SK-N-SH (cell line): Measurements from ENCODE around the gene C8A. TPM values are rescaled to one million over a fixed set of nuclear protein-coding genes. Genes with fewer than 3 reads are reported as not detected.

Source experiments
- CTCF ChIA-PET: fragments of 300-600, 350-600 bp; formaldehyde crosslinking; extraction: SDS; loops from one replicate; lab custom pipeline; 2021; lab: Yijun Ruan, JAX
- POLR2A ChIA-PET: fragments of 350-600 bp; sonication (Branson Sonifier 250); formaldehyde crosslinking; extraction: SDS; loops from one replicate; lab custom pipeline; 2020; ENCODE audit warnings: antibody characterized with exemption, inconsistent platforms; lab: Yijun Ruan, JAX
- DNase-seq: peaks from one replicate; pipeline ENCODE4 v3.0.0; 2012
- H2AFZ ChIP-seq: fragments of 200-600 bp; sonication (generic); 2 replicates; pipeline ENCODE4 v1.8.1; 2016; ENCODE audit warnings: antibody characterized with exemption, mild to moderate bottlenecking, low read depth
- H3F3A ChIP-seq: fragments of 200-600 bp; sonication (generic); replicated peaks from 2 replicates; pipeline ENCODE3; 2016; ENCODE audit warnings: antibody characterized with exemption, mild to moderate bottlenecking; ENCODE audit not compliant: insufficient read depth
- H3K27ac ChIP-seq, 2 experiments: fragments of 200-500 bp in 1 of 2; fragments of 200-600 bp in 1 of 2; sonication (Bioruptor generic) in 1 of 2; sonication (generic), shearing (Covaris generic) in 1 of 2; 2 replicates each; pipeline versions ENCODE4 v1.5.1 to v1.6.1; 2014 to 2016; ENCODE audit warnings: low read depth in 2 of 2, inconsistent platforms in 1 of 2, low read length in 1 of 2, mild to moderate bottlenecking in 1 of 2, mixed read lengths in 1 of 2
- H3K27me3 ChIP-seq: fragments of 200-600 bp; sonication (generic), shearing (Covaris generic); 2 replicates; pipeline ENCODE4 v1.6.1; 2016; ENCODE audit warnings: mixed run types; ENCODE audit not compliant: insufficient read depth
- H3K36me3 ChIP-seq, 2 experiments: fragments of 200-500 bp in 1 of 2; fragments of 200-600 bp in 1 of 2; sonication (Bioruptor generic) in 1 of 2; sonication (generic) in 1 of 2; replicated peaks in 1 of 2; 2 replicates each; pipeline versions ENCODE3 to v1.5.1; 2014 to 2016; ENCODE audit warnings: low read length in 1 of 2, mild to moderate bottlenecking in 1 of 2; ENCODE audit not compliant: insufficient read depth in 2 of 2, control insufficient read depth in 1 of 2
- H3K4me1 ChIP-seq, 2 experiments: fragments of 200-500 bp in 1 of 2; fragments of 200-600 bp in 1 of 2; sonication (Bioruptor generic) in 1 of 2; sonication (generic), shearing (Covaris generic) in 1 of 2; 2 replicates each; pipeline versions ENCODE4 v1.5.1 to v1.6.1; 2014 to 2016; ENCODE audit warnings: low read depth in 1 of 2, low read length in 1 of 2, mixed run types in 1 of 2; ENCODE audit not compliant: insufficient read depth in 2 of 2, control insufficient read depth in 1 of 2
- H3K4me2 ChIP-seq: fragments of 200-600 bp; sonication (generic), shearing (Covaris generic); 2 replicates; pipeline ENCODE4 v1.6.1; 2017; ENCODE audit warnings: mixed run types
- H3K4me3 ChIP-seq, 2 experiments: fragments of 200-500 bp in 1 of 2; fragments of 200-600 bp in 1 of 2; sonication (Bioruptor generic) in 1 of 2; sonication (generic), shearing (Covaris generic) in 1 of 2; 2 replicates each; pipeline versions ENCODE4 v1.5.1 to v1.8.1; 2014 to 2016; ENCODE audit warnings: low read depth in 2 of 2, inconsistent platforms in 1 of 2, low read length in 1 of 2, mild to moderate bottlenecking in 1 of 2, mixed read lengths in 1 of 2, moderate library complexity in 1 of 2
- H3K79me2 ChIP-seq: fragments of 200-600 bp; sonication (generic); 2 replicates; pipeline ENCODE4 v1.8.1; 2017; ENCODE audit warnings: mild to moderate bottlenecking; ENCODE audit not compliant: insufficient read depth
- H3K9ac ChIP-seq: fragments of 200-600 bp; sonication (generic); 2 replicates; pipeline ENCODE4 v1.6.1; 2017; ENCODE audit warnings: mixed run types
- H3K9me2 ChIP-seq: fragments of 200-600 bp; sonication (generic); 2 replicates; pipeline ENCODE4 v1.6.1; 2017; ENCODE audit warnings: mixed run types
- H3K9me3 ChIP-seq: fragments of 200-600 bp; sonication (generic); 2 replicates; pipeline ENCODE4 v1.6.1; 2017; ENCODE audit warnings: mixed run types, mild to moderate bottlenecking, moderate library complexity
- H4K20me1 ChIP-seq: fragments of 200-600 bp; sonication (generic); 2 replicates; pipeline ENCODE4 v1.6.1; 2017; ENCODE audit warnings: mild to moderate bottlenecking, mixed run types; ENCODE audit not compliant: insufficient read depth
- CHD2 ChIP-seq: fragments of 150-350 bp; IDR thresholded peaks from 2 replicates; pipeline ENCODE4 v1.6.1; 2018; ENCODE audit warnings: low read length; ENCODE audit not compliant: partially characterized antibody
- EP300 ChIP-seq, 2 experiments: IDR thresholded peaks; 2 replicates each; pipeline versions ENCODE4 v1.4.0 to v1.6.1; 2012; ENCODE audit warnings: borderline replicate concordance in 1 of 2, low read depth in 1 of 2, low read length in 1 of 2
- FOXM1 ChIP-seq: IDR thresholded peaks from 2 replicates; pipeline ENCODE4 v1.4.0; 2012; ENCODE audit warnings: low read depth, mild to moderate bottlenecking
- GABPA ChIP-seq: IDR thresholded peaks from 2 replicates; pipeline ENCODE4 v1.4.0; 2012; ENCODE audit warnings: low read depth, mild to moderate bottlenecking
- GATA2 ChIP-seq: sonication (generic); formaldehyde crosslinking; IDR thresholded peaks from 2 replicates; pipeline ENCODE4 v1.5.0; 2020; ENCODE audit warnings: mild to moderate bottlenecking, missing genetic modification reagents
- MEF2A ChIP-seq: IDR thresholded peaks from 2 replicates; pipeline ENCODE4 v1.4.0; 2012; ENCODE audit warnings: low read depth, borderline replicate concordance
- MXI1 ChIP-seq: IDR thresholded peaks from 2 replicates; pipeline ENCODE4 v1.6.1; 2012; ENCODE audit warnings: mild to moderate bottlenecking, low read depth, low read length, improper control_type of control experiment
- NRF1 ChIP-seq: IDR thresholded peaks from 2 replicates; pipeline ENCODE4 v1.6.1; 2012; ENCODE audit warnings: low read depth, mild to moderate bottlenecking, low read length
- RAD21 ChIP-seq: IDR thresholded peaks from 2 replicates; pipeline ENCODE4 v1.6.1; 2012; ENCODE audit warnings: mild to moderate bottlenecking, low read length
- RFX5 ChIP-seq: IDR thresholded peaks from 2 replicates; pipeline ENCODE4 v1.6.1; 2012; ENCODE audit warnings: mild to moderate bottlenecking, improper control_type of control experiment, low read length
- RXRA ChIP-seq: IDR thresholded peaks from 2 replicates; pipeline ENCODE4 v1.4.0; 2012; ENCODE audit warnings: low read depth, mild to moderate bottlenecking, borderline replicate concordance
- SIN3A ChIP-seq: IDR thresholded peaks from 2 replicates; pipeline ENCODE4 v1.6.1; 2012; ENCODE audit warnings: low read depth, mild to moderate bottlenecking, low read length, moderate library complexity, borderline replicate concordance
- TAF1 ChIP-seq: IDR thresholded peaks from 2 replicates; pipeline ENCODE4 v1.6.1; 2012; ENCODE audit warnings: low read depth, mild to moderate bottlenecking, low read length, moderate library complexity, borderline replicate concordance
- WGBS: methylation state at CpG from one replicate; pipeline ENCODE4 v1.1.6; 2017; ENCODE audit warnings: low lambda C conversion rate; 5-methylcytosine and 5-hydroxymethylcytosine counted together
- polyA plus RNA-seq, 3 experiments: library from polyadenylated mRNA; depleted of rRNA; stranded (reverse); fragments of >200 nt; gene quantifications; 2 replicates each; pipeline ENCODE4 v1.2.3, GENCODE V29; 2012
- TF ChIP-seq, protein P1 (sequence below): fragments of 200-600 bp; sonication (generic); IDR thresholded peaks from 2 replicates; pipeline ENCODE4 v1.6.1; 2017; ENCODE audit warnings: antibody characterized with exemption, mild to moderate bottlenecking, moderate library complexity
- TF ChIP-seq, protein P2 (sequence below): fragments of 150-350 bp; IDR thresholded peaks from 2 replicates; pipeline ENCODE4 v1.6.1; 2017; ENCODE audit warnings: antibody characterized with exemption, low read length, low read depth, borderline replicate concordance
- TF ChIP-seq, protein P3 (sequence below): IDR thresholded peaks from 2 replicates; pipeline ENCODE4 v1.6.1; 2012; ENCODE audit warnings: mild to moderate bottlenecking, low read depth, low read length, moderate library complexity
- TF ChIP-seq, protein P4 (sequence below): IDR thresholded peaks from 2 replicates; pipeline ENCODE4 v1.4.0; 2012; ENCODE audit warnings: low read depth
- TF ChIP-seq, protein P5 (sequence below): IDR thresholded peaks from 2 replicates; pipeline ENCODE4 v1.4.0; 2012; ENCODE audit warnings: low read depth, borderline replicate concordance

C8A gene
- polyA plus RNA-seq, 1 of the 3 experiments (the other 2 are of a cell fraction) = not detected

DNA sequence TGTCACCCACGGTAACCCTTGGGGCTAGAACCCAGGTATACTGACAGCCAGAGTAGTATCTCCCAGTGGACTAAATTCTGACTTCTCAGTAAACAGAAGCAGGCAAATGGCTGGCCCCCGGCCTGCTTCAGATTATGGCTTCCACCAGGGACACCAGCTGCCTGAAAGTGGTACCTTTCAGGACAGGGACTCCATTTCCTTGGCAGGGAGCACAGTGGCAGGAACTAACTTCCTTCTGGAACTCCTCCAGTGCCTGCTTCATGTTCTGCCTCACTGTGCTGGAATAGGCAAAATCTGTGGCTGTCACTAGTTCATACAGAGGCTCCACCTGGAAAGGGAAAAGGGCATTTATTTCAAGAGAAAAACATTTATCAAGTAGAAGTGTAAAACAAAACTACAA lies 78.6 kb downstream of the C8A start:
- 36% methylated on average over 2 of the region's 2 CpGs for WGBS
- ChIA-PET POLR2A (no interaction called here), CTCF (no interaction called here)
- H3K9ac ChIP-seq = no peak overlapping the region
- no peaks in the 10 kb centered on the region for H3K27me3 ChIP-seq
- H2AFZ ChIP-seq = no peak overlapping the region
- H3F3A ChIP-seq = no peaks in the 10 kb centered on the region
- no peak for DNase-seq
- no peaks in the 10 kb centered on the region for H4K20me1 ChIP-seq
- H3K9me2 ChIP-seq = no peaks in the 10 kb centered on the region
- H3K79me2 ChIP-seq = no peaks in the 10 kb centered on the region
- no peak overlapping the region for H3K4me2 ChIP-seq
- H3K4me3 ChIP-seq = no peak overlapping the region
- no peak overlapping the region for H3K27ac ChIP-seq
- H3K4me1 ChIP-seq = no peaks in the 10 kb centered on the region; a peak in 1 of 4 replicates
- TF ChIP-seq, protein P1, sequence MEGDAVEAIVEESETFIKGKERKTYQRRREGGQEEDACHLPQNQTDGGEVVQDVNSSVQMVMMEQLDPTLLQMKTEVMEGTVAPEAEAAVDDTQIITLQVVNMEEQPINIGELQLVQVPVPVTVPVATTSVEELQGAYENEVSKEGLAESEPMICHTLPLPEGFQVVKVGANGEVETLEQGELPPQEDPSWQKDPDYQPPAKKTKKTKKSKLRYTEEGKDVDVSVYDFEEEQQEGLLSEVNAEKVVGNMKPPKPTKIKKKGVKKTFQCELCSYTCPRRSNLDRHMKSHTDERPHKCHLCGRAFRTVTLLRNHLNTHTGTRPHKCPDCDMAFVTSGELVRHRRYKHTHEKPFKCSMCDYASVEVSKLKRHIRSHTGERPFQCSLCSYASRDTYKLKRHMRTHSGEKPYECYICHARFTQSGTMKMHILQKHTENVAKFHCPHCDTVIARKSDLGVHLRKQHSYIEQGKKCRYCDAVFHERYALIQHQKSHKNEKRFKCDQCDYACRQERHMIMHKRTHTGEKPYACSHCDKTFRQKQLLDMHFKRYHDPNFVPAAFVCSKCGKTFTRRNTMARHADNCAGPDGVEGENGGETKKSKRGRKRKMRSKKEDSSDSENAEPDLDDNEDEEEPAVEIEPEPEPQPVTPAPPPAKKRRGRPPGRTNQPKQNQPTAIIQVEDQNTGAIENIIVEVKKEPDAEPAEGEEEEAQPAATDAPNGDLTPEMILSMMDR = no peak
- no peak for TF ChIP-seq MEF2A
- TF ChIP-seq TAF1 = no peak
- TF ChIP-seq, protein P2, sequence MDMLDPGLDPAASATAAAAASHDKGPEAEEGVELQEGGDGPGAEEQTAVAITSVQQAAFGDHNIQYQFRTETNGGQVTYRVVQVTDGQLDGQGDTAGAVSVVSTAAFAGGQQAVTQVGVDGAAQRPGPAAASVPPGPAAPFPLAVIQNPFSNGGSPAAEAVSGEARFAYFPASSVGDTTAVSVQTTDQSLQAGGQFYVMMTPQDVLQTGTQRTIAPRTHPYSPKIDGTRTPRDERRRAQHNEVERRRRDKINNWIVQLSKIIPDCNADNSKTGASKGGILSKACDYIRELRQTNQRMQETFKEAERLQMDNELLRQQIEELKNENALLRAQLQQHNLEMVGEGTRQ = no peak
- TF ChIP-seq, protein P3, sequence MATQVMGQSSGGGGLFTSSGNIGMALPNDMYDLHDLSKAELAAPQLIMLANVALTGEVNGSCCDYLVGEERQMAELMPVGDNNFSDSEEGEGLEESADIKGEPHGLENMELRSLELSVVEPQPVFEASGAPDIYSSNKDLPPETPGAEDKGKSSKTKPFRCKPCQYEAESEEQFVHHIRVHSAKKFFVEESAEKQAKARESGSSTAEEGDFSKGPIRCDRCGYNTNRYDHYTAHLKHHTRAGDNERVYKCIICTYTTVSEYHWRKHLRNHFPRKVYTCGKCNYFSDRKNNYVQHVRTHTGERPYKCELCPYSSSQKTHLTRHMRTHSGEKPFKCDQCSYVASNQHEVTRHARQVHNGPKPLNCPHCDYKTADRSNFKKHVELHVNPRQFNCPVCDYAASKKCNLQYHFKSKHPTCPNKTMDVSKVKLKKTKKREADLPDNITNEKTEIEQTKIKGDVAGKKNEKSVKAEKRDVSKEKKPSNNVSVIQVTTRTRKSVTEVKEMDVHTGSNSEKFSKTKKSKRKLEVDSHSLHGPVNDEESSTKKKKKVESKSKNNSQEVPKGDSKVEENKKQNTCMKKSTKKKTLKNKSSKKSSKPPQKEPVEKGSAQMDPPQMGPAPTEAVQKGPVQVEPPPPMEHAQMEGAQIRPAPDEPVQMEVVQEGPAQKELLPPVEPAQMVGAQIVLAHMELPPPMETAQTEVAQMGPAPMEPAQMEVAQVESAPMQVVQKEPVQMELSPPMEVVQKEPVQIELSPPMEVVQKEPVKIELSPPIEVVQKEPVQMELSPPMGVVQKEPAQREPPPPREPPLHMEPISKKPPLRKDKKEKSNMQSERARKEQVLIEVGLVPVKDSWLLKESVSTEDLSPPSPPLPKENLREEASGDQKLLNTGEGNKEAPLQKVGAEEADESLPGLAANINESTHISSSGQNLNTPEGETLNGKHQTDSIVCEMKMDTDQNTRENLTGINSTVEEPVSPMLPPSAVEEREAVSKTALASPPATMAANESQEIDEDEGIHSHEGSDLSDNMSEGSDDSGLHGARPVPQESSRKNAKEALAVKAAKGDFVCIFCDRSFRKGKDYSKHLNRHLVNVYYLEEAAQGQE = no peak
- no peak for TF ChIP-seq CHD2
- TF ChIP-seq, protein P4, sequence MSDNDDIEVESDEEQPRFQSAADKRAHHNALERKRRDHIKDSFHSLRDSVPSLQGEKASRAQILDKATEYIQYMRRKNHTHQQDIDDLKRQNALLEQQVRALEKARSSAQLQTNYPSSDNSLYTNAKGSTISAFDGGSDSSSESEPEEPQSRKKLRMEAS = no peak
- no peak for TF ChIP-seq MXI1
- TF ChIP-seq, all 33 proteins: peak for 0
- H3K9me3 ChIP-seq = no peaks in the 10 kb centered on the region
- H3K36me3 ChIP-seq = no peaks in the 10 kb centered on the region

DNA sequence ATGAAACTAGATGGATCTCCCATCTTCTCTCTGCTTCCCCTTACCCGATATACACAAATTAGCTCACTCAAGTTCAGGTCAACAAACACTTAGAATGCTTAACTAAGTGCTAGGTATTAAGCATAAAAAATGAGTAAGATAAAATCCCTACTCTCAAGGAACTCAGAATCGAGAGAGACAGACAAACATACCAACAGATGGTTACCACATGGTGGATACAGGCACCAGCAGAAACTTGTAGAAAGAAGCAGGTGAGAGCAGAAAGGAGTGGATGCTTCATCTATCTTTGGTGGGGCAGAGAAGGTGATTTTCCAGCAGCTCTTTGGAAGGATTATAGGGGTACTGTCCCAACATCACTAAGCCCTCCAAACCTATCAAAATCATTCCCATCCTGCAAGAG lies 79.0 kb downstream of the C8A start:
- DNase-seq = no peak
- Histone ChIP-seq H3K4me1 (no peaks in the 10 kb centered on the region; a peak in 1 of 4 replicates), H3K9me3 (no peaks in the 10 kb centered on the region), H2AFZ (no peak overlapping the region), H3K79me2 (no peaks in the 10 kb centered on the region), H3K27ac (no peak overlapping the region), H3K9me2 (no peaks in the 10 kb centered on the region), H3K9ac (no peak overlapping the region), H4K20me1 (no peaks in the 10 kb centered on the region), H3F3A (no peaks in the 10 kb centered on the region), H3K4me3 (no peak overlapping the region), H3K36me3 (no peaks in the 10 kb centered on the region), H3K27me3 (no peaks in the 10 kb centered on the region), H3K4me2 (no peak overlapping the region)
- ChIA-PET CTCF (no interaction called here), POLR2A (no interaction called here)
- WGBS = 32% methylated on average over 2 of the region's 2 CpGs
- TF ChIP-seq RXRA (no peak), RAD21 (no peak), EP300 (IDR thresholded peaks at IDR 0.05; ENCODE audit: borderline replicate concordance in 1 of 2, low read depth in 1 of 2, low read length in 1 of 2) (no peak), GATA2 (CRISPR knock-in tag) (no peak), FOXM1 (no peak), SIN3A (no peak), CHD2 (no peak), RFX5 (no peak), GABPA (no peak), NRF1 (no peak)
- TF ChIP-seq, protein P2 = no peak
- TF ChIP-seq, protein P5, sequence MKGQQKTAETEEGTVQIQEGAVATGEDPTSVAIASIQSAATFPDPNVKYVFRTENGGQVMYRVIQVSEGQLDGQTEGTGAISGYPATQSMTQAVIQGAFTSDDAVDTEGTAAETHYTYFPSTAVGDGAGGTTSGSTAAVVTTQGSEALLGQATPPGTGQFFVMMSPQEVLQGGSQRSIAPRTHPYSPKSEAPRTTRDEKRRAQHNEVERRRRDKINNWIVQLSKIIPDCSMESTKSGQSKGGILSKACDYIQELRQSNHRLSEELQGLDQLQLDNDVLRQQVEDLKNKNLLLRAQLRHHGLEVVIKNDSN = no peak
- TF ChIP-seq, protein P4 = no peak
